ENCODE results near the gene PCDH9. TPM values are rescaled to one million over a fixed set of nuclear protein-coding genes. Genes with fewer than 3 reads are reported as not detected.
"Not testable (repeated sequence)": the region's sequence is repeated elsewhere in the genome, so short reads cannot be mapped to it uniquely, and the experiment has no call there.

PCDH9 gene
- total RNA-seq, 1 donor from 2014 or later, result 0.90 TPM

DNA sequence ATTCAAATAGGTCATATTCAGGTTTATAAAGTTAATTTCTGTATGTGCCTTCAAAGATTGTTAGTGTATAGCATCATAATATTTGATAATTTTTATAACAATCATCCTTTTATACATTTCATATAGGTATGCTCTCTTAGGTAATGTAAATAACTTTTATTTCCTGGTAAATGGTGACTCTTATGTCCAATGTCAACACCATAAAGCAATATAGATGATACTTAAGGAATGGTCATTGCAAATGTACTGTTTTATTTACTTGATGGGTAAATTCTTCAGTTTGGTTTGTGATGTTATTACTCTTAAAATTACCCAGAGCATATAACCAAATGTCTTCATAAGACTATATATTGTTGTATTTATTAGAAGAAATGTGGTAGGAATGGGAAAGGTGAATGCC is 928.7 kb downstream of the PCDH9 start:
- no peak for DNase-seq (ENCODE audit: low read depth in 2 of 2)

DNA sequence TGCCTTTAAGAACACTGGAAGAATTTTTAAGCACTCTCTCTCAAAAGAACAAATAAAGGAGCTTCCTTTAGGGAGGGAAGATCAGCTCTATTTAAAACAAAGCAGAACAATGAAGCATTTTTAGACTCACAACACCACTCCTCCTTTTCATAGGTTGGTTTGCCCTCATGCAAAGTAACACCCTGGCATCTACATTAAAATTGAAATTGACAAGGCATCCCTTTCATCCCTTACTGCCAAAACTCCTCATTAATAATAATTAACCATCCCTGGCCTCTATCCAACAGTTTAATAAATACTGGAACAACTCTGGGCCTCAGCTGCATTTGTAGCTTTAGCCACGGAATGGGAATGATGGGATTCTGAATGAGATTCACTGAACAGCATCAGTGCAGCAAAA is 929.1 kb downstream of the PCDH9 start:
- no peak for DNase-seq (ENCODE audit: low read depth in 2 of 2)

DNA sequence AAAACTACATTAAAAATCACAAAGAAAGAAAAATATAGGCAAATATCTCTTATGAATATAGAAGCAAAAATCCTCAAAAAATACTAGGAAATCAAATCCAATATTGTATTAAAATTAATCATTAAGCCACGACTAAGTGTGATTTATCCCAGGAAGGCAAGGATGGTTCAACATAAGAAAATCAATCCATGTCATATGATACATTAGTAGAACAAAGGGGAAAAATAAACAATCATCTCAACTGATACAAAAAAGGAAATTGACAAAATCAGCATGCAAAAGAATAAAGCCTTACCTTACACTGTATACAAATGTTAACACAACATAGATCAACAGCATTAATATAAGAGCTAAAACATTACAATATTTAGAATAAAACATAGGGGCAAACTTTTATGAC is 933.3 kb downstream of the PCDH9 start:
- no peak for DNase-seq (ENCODE audit: low read depth in 2 of 2)

DNA sequence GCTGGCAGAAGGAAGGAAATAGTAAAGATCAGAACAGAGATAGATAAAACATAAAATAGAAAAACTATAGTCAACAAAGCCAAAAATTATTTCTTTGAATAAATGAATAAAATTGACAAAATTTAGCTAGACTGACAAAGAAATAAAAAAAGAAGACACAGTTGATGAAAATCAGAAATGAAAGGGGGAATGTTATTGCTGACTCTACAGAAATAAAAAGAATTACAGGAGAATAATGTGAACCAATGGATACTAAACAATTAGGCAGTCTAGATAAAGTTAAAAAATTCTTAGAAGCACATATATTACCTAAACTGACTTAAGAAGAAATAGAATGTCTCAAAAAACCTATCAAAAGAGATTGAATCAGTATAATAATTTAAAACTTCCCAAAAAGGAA is 933.8 kb downstream of the PCDH9 start:
- no peak for DNase-seq (ENCODE audit: low read depth in 2 of 2)

- DNase-seq (ENCODE audit: low read depth in 2 of 2), result not testable (repeated sequence)
Measured at GRCh38 chr13:66286806-66287205, 943.3 kb downstream of the PCDH9 start.

DNA sequence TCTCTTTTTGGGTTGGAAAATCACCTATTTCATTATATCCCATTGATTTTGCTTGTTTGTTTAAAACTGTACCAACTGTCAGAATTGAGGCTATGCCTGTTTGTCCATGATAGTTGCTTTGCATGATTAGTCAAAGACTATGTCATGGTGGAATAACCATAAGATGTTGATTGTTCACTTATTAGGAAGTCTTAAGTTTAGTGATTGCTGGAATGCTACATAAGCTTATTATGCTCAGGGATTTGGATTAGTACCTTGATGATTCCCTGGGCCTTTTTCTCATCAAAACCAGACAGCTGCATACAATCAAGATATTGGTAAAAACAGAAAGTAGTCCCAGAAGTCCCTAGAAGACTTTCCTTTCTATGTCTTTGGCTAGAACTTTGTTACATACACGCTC is 954.7 kb downstream of the PCDH9 start:
- no peak for DNase-seq (ENCODE audit: low read depth in 2 of 2)

DNA sequence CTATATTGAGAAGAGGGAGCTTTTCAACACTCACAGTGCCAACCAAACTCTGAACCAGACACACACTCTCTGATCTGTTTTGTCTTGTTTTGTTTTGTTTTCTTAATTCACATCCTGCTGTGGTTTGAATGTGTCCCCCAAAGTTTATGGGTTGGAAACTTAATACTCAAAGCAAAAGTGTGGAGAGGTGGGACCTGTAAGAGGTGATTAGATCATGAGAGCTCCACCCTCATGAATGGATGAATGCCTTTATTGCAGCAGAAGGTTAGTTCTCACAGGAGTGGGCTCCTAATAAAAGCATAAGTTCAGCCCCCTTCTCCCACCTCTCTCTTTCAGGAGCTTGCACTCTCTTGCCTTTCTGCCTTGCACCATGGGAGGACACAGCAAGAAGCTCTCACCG is 957.1 kb downstream of the PCDH9 start:
- no peak for DNase-seq (ENCODE audit: low read depth in 2 of 2)

DNA sequence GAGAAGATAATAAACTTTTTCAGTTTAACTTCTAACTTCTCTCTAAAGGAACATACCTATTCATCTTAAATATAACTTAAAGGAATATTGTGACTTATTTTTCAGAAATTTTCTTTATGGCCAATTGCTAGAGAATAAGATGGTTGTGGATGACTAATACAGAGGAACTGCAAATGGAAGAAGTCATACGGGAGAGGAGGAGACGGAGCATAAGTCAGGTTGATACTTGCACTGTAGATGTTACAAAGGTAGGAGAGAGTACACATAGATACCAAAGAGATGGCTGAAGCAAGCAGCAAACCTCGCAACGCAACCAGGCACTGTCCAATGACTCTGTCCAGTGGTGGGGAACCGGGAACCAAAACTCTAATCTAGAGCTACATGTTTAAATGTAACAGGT is 963.4 kb downstream of the PCDH9 start:
- DNase-seq (ENCODE audit: low read depth in 2 of 2), result no peak

GRCh38 chr13:66266348-66266747 is 963.8 kb downstream of the PCDH9 start:
- no peak for DNase-seq (ENCODE audit: low read depth in 2 of 2)

GRCh38 chr13:66265371-66265770 is 964.8 kb downstream of the PCDH9 start:
- no peak for DNase-seq (ENCODE audit: low read depth in 2 of 2)

- no peak for DNase-seq (ENCODE audit: low read depth in 2 of 2)
Measured at GRCh38 chr13:66264971-66265370, 965.2 kb downstream of the PCDH9 start.

GRCh38 chr13:66262330-66262729 is 967.8 kb downstream of the PCDH9 start:
- DNase-seq (ENCODE audit: low read depth in 2 of 2), result no peak

- DNase-seq (ENCODE audit: low read depth in 2 of 2), result not testable (repeated sequence)
Measured at GRCh38 chr13:66259426-66259825, 970.7 kb downstream of the PCDH9 start.
